Right hindlimb (tissue), 1 donor: Measurements from ENCODE around the gene ZNRF1.
"Not testable (repeated sequence)": the region's sequence is repeated elsewhere in the genome, so short reads cannot be mapped to it uniquely, and the experiment has no call there.

ENCODE experiments used
- DNase-seq: peaks from one replicate; pipeline ENCODE4 v3.0.0-alpha.2; 2018

Gene ZNRF1

GRCh38 chr16:75114946-75115825, 116.4 kb downstream of the ZNRF1 start:
- DNase-seq, result no peak

- no peak for DNase-seq
Observed at GRCh38 chr16:75116081-75116910, 117.5 kb downstream of the ZNRF1 start, which contains the start of gene LDHD. TSS of gene LDHD (minus strand) at chr16:75116780. CDS start at chr16:75116720, 60 bp downstream.

- DNase-seq, result no peak
Observed at GRCh38 chr16:75116911-75117245, 118.1 kb downstream of the ZNRF1 start.

- no peak for DNase-seq
Observed at GRCh38 chr16:75118943-75119539, 120.2 kb downstream of the ZNRF1 start.

- no peak for DNase-seq
Observed at GRCh38 chr16:75120253-75120652, 121.4 kb downstream of the ZNRF1 start.

- DNase-seq, result no peak
Observed at GRCh38 chr16:75121949-75122568, 123.2 kb downstream of the ZNRF1 start.

GRCh38 chr16:75122609-75123008, 123.8 kb downstream of the ZNRF1 start:
- DNase-seq, result no peak

GRCh38 chr16:75127713-75128415, 129.0 kb downstream of the ZNRF1 start:
- DNase-seq, result no peak

- DNase-seq, result not testable (repeated sequence)
Observed at GRCh38 chr16:75129421-75130149, 130.8 kb downstream of the ZNRF1 start.

- DNase-seq, result no peak
Observed at GRCh38 chr16:75130150-75130771, 131.4 kb downstream of the ZNRF1 start.

GRCh38 chr16:75131081-75131480, 132.3 kb downstream of the ZNRF1 start:
- no peak for DNase-seq

GRCh38 chr16:75138233-75138632, 139.4 kb downstream of the ZNRF1 start:
- no peak for DNase-seq

- no peak for DNase-seq
Observed at GRCh38 chr16:75138636-75139035, 139.8 kb downstream of the ZNRF1 start.

- no peak for DNase-seq
Observed at GRCh38 chr16:75139498-75139897, 140.7 kb downstream of the ZNRF1 start.

GRCh38 chr16:75143941-75144340, 145.1 kb downstream of the ZNRF1 start:
- no peak for DNase-seq

- DNase-seq, result no peak
Observed at GRCh38 chr16:75147968-75148310, 149.1 kb downstream of the ZNRF1 start.

- peak; percentile 97 for DNase-seq
Observed at GRCh38 chr16:75148311-75149195, 149.7 kb downstream of the ZNRF1 start, which contains the start of gene ZFP1. TSS of gene ZFP1 (plus strand) at chr16:75148524. CDS start at chr16:75152952, 4,428 bp downstream.

- DNase-seq, result no peak
Observed at GRCh38 chr16:75151798-75152197, 153.0 kb downstream of the ZNRF1 start.

- DNase-seq, result no peak
Observed at GRCh38 chr16:75152635-75153034, 153.8 kb downstream of the ZNRF1 start.

- DNase-seq, result no peak
Observed at GRCh38 chr16:75160386-75160785, 161.6 kb downstream of the ZNRF1 start.
